Activated CD4-positive, alpha-beta T cell treated with anti-CD3 and anti-CD28 coated beads, Interleukin-2, amount 50 U/mL, for 16 hours (primary cell): ENCODE results near the gene SDCBP2.

ENCODE experiments used
- DNase-seq: peaks from one replicate; pipeline ENCODE4 v3.0.0-alpha.2; 2020

Gene SDCBP2, protein sequence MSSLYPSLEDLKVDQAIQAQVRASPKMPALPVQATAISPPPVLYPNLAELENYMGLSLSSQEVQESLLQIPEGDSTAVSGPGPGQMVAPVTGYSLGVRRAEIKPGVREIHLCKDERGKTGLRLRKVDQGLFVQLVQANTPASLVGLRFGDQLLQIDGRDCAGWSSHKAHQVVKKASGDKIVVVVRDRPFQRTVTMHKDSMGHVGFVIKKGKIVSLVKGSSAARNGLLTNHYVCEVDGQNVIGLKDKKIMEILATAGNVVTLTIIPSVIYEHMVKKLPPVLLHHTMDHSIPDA

DNA sequence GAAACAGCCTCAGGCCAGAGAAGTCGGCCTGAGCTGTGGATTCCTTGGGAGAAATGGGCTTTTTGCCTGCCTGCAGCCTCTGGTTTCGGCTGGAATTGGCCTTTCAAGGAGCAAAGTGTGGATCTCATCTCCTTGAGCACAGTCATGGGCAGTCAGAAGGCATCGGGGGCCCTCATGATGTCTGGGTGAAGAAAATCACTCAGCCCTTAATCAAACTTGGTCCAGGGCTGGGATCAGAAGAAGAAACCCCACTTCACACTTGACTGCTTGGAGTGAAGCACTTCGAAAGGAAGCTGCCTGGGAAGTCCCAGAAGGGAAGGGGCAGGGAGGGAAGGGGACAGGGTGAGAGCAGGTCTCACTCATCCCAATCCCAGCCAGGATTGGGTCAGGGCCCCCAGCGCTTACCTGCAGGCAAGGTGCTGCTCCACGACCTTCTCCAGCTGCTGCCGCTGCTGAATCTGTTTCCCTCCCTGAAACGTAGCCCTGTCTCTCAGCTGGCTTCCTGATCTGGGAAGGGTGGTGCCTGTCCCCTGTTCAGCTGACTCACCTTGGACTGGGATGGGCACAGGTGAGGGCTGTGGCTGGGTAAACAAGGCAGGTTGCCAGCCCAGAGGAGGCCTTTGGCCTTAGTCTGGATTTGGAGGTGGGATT is at the start of gene SDCBP2:
SDCBP2 (minus strand) TSS at position 460 of the 651 bp plus-strand sequence. CDS start 8,723 bp downstream, outside the sequence.
- no peak for DNase-seq

DNA sequence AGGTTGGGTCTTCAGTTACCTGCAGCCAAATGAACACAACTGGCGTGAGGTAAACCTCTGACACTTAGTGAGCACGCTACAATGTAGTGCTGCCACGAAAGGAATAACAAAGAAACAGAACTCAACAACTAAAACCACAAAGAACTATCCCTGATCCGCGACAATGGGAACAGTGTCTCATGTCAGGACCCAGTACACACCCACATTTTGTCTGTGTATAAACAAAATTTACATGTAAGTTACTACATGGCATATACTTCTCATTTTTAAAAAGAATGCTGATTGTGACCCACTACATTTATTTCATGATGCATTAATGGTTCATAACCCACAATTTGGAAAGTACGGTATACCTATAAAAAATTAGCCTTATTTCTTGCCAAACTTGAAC is 49.8 kb upstream of the SDCBP2 start:
- DNase-seq, result no peak

DNA sequence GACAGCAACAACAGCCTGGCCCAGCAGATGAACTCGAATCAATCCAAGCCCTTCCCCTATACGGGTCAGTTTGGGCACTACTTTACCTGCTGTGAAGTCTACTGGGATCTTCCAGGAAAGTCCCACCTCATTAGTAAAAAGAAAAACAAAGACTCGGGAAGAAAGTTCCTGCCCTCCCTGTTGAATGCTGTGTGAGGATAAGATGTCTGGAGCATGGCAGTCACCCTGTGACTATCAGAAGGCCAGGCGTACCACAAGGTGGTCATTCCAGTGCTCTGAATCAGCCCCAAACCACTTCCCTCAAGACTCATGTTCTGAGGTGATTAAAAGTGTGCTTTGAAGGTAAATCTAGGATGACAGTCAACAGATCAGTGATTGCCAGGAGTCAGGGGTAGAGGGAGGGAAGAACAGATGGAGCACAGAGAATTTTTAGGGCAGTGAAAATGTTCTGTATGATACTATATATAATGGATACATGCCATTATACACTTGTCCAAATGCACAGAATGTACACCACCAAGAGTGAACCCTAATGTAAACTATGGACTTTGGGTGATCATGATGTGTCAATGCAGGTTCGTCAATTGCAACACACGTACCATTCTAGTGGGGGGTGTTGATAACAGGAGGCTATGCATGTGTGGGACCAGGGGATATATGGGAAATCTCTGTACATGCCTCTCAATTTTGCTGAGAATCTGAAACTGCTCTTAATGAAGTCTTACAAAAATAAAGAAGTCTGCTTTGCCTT is 49.2 kb upstream of the SDCBP2 start:
- DNase-seq, result peak; percentile 62

DNA sequence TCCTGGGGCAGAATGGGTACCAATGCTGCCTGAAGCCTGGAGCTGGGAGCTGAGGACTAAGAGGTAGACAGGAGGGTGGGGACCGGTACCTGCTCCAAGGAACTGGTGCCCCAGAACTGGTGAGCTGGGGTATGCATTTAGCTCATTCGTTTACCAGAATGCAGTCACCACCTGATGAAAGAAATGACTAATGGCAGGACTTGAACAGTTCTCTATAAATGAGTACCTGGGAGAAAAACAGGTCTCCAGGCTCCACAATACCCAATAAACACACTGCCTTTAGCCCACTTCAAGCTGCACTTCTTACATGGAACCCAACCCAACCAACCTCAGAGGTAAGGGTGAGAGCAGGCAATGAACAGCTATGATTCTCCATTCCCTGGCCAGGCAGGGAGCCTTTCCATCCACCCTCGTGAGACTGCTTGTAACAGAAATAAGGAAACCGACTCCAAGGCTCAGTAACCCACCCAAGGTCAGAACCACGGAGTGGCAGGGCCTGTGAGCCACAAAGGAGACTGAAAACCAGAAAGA is 48.5 kb upstream of the SDCBP2 start:
- peak; percentile 83 for DNase-seq

DNA sequence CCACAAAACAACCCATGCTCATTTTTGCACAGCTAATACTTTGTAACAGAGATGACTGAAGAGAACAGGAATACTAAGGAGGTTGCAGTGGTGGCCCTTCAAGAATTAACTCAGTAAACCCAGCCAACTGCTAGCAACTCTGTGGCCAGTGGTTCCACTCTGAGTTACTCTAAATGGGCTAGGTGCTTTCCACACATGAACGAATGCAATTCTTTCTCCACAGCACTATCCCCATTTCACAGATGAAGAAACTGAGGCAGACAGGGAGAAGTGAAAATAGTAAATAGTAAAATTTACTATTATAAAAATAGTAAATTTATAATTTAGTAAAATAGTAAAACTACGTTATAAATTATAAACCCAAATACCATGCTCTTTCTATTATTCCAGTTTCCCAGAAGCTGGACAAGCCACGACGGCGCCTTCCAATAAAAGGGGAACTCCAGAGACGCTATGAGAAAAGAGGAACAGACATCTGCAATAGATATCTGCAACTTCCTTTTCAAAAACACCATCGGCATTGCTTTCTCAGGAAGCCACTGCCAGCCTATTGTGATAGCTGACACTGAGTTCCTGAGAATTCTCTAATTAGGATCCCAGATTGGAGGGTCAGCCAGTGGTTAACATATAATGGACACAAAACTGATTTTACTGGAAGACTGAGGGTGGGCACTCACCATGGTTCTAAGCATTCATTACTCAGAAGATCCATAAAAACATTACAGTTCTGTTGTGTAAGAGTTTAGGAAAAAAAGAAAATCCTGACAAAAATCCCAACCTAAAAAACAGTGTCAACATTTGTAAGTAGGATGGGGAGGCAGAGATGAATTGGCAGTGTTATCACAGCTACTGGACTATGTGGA is 47.7 kb upstream of the SDCBP2 start:
- DNase-seq, result no peak

DNA sequence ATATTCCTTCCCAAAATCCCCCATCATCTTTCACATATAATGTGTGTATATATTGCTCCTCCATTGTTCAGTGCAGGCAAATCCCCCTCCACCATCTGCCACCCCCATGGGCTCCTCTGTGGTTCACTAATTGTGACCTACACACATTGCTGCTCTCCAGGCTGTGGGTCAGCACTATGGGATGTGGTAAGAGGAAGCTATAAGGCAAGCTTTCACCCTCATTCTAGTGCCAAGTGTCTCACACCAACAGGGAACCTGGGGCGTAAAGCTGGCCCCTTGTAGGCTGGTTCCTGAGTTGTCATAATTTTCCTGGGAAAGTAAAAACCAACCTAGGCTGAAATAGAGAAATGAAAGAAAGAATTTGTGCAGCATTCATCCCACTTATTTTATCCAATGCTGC is 47.1 kb upstream of the SDCBP2 start:
- DNase-seq, result no peak

DNA sequence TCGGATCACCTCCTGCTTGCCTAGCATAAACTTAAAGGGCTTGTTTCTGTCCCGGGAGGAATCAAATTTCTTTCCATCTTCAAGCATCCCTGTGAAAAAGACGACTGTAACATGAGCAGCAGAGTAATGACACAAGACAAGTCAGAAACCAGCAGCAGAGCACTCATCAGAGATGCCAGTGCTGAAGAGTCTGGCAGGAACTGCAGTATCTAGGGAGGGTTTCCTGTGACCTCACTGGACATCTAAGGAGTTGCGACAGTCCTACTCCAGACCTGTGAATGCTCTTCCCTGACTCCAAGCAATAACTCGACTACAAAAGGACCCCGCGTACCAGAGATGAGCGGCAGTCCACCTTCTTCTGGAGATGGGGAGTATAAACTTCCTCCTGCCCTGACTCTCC is 46.6 kb upstream of the SDCBP2 start:
- no peak for DNase-seq

DNA sequence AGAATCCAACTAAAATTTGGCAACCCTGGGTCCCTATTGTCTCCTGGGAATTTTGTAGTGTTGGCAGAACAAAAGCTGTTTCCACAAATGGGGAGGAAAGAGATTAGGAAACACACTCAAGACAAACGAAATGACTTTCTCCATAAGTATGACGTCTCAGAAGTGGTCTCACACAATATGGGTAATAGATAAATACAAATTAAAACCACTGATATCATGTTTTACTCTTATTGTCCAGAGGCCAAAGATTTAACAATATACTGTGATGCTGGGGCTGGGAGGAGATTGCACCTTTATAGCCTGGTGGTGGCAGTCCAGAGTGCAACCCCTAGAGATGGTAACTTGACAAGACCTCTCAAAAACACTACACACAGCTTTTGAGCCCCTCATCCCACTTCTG is 45.3 kb upstream of the SDCBP2 start:
- DNase-seq, result no peak

DNA sequence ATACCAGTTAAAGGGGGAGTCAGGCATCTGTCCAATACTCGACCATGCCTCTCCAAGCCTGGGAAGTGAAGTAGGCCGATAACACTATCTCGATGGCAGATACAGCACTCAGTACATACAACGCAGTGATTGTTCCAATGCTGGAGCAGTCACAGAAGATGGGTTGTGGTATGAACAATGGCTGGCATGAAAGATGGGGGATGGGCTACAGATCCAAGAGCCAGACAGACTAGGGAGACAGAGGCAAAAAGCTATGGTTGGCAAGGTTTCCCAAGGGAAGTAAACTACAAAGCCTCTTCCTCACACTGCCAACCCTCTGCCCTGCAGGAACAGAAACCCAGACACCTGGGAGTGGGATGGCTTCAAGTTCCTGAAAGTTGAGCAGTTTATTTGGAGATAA is 44.7 kb upstream of the SDCBP2 start:
- DNase-seq, result no peak

DNA sequence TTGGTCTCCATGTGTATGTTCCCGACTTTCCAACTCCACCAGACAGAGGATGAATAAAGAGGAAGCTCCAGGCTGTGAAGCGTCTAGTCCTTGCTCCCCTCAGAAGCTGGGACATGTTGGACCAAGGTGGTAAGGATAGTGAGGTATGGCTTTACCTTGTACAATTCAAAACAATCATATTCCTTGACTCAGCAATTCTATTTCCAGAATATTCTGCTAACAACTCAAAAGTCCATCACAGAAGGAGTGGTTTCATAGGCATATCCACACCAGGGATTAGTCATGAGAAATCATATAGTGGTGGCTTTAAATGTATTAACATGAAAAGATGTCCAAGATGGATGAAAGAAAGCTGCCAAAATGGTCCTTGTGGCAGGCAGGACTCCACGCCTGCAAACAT is 44.1 kb upstream of the SDCBP2 start:
- DNase-seq, result no peak

DNA sequence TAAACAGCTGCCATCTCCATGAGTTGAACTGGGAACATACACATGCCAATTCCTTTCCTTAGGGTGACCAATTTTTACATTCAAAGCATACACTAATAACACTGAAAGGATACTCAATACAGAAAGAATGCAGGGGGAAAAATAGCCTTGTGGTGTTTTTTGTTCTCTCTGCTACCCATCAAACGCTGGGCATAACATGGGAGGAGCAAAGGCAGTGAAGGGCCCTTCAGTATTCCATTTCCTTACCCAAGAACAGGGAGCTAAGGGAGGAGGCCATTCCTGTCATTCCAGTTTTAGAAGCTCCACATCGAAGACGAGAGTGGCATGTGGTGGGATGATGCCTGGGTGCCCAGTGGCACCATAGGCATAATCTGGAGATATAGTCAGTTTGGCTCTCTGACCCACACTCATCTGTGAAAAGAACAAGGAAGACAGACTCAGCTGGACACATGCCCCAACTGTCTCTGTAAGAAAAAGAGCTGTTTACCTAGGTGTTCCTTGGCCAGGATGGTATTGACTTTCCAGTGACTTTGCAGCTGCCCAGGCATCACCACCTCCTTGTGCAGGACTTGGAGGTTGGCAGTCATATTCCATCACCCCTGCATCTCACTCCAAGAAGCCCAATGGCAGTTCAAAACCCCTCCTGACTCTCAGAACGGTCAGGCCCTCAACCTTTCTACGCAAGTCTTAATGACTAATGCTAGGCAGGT is 43.0 kb upstream of the SDCBP2 start:
- DNase-seq, result no peak

DNA sequence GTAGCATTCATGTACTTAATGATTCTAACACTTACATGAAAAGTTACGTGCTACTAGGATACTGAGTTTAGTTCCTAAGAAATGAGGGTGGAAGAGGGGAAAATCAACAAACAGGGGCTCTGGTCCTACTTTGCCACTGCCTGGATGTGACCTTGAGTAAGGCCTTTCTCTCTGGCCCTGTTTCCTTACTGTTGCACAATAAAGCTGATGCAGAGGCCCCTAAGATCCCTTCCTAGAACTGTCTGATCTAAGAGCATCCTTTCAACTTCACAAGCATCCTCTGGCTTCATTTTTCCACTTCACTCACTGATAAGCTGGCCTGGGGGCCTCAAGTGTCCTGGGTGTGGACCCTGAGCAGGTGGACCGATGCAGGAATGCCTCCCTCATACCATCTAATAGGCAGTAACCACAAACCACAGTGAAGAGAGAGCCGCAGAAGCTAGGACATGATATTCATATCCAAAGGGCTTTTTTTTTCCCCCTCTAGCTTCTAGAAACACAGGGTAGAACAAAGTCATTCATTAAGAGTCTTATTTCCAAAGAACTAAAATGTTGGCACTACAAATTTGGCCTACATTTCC is 42.4 kb upstream of the SDCBP2 start:
- no peak for DNase-seq

DNA sequence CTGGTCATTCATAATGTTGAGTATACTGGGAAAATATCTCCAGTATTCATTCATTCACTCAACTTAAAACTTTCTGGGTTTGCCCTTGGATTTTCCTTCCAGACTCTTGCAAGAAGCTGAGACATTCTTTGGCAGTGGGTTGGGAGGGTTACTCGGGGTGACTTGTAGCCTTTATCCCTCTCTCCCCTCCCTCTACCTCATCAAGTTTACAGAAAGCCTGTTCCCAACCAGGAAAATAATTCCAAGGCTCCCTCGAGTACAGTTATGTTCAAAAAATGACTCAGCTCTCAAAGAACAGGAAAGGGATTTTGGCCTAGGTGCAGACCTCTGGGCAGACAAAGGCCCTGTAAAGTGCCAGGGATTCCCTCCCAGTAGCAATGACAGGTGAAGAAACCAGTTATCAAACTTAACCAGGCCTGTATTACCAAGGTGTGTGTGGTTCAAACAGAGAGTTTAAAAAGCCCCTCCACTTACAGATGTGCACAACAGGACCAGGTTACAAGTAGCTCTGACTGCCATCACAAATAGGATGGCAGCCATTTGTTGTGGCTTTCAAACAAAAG is 41.7 kb upstream of the SDCBP2 start:
- DNase-seq, result no peak

DNA sequence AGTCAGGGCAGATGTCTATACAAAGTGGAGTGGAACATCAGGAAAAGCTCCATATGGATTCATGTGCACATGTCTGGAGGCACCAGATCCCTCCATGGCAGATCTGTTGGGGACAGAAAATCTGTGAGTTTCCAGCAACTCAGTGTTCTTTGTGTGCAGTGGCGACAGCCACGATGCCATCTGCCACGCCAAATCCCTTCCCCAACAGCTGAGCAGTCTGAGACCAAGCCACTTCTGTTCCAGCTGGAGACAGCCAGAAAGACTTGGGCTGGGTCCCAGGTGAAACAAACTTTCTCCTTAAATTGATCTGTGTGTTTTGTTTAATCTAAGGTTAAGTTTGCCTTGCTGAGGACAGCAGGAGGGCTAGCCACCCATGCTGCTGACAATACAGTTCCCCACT is 41.0 kb upstream of the SDCBP2 start:
- DNase-seq, result no peak

DNA sequence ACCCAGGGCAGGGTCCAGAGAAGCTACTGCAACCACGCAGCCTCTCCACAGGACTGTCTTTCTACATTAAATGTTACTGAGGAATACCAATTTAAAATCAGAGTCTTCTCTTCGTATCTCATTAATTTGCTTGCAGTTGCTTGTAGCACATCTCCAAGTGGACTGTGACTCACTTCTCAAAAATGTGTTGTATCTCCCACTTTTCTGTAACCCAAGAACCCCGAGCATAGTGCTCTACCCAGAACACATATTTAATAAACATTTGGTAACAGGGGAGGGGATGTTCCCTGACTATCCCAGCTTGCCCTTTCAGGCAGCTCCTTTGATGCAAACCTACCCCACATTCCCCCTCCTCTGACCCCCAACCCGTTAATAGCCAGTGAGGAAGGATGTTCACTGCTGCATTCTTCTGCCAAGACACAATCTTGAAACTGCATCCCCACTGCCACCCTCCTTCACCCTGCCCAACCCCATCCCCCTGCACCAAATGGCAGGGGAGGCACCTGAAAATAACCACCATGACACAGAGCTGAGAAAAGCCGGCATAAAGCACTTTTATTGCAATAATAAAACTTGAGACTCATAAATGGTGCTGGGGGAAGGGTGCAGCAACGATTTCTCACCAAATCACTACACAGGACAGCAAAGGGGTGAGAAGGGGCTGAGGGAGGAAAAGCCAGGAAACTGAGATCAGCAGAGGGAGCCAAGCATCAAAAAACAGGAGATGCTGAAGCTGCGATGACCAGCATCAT is 39.7 kb upstream of the SDCBP2 start:
- no peak for DNase-seq

DNA sequence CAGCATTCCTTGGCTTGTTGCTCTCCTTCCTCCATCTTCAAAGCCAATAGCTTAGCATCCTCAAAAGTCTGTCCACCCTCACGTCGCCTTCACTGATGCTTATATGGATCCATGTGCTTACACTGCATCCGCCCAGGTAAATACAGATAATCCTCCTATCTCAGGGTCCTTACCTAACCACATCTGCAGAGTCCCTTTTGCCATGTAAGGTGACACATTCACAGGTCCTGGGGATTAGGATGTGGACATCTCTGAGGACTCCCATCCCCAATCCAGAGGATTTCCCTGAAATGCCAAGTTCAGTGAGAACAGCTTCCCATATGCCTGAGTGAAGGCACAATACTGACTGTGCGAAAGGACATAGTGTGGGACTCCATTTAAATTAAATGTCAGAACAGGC is 38.5 kb upstream of the SDCBP2 start:
- DNase-seq, result no peak

DNA sequence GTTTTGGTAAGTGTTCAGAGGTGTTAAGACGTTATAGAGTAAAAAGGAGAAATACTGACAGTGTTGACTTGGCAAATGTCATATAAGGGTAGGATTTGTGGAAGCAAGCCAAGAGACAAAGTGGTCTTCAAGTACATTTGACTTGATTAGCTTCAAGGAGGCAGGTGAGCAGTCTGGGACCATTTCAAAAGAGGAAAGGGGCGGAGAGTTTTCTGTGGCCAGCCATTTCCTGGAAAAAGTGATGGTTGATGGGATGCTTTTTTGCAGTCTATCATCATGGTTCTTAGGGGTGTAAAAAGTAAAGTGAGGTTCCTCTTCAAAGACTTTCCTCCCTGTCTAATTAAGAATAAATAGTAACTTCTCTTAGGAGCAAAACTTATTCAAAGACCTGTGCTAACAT is 35.2 kb upstream of the SDCBP2 start:
- peak; percentile 56 for DNase-seq

DNA sequence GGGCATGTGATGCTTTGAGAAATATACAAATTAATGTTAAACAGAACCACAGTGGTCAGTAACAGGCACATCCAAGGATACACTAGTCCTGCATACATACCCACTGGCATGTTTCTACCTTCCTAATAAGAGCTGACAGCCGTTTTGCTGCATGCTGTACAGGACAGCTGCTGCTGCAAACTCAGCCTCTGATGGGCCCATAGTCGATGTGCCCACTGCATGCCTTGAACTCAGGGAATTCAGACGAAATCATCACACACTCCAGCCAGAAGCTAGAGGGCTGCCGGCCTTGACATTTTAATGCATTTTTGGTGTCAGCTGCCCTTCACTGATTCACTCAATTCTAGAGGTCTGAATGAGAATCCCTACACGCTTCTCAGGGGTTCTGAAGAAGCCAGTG is 34.6 kb upstream of the SDCBP2 start:
- DNase-seq, result no peak

DNA sequence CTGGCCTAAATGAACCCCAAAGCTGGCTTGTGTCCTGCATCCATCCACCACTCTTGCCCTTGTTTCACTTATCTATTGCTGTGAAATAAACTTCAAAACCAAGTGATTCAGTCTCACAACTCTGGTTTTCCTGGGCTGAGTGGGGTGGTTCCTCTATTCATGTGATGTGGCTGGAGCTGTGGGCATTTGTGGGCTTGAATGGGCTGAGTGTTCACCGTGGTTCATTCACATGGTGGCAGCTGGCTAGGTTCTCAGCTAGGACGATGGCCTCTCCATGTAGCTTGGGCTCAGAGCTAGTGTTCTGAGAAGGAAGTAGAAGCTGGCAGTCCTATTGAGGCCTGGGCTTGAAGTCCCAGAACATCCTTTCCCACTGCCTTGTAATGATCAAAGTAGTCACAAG is 33.5 kb upstream of the SDCBP2 start:
- DNase-seq, result no peak

DNA sequence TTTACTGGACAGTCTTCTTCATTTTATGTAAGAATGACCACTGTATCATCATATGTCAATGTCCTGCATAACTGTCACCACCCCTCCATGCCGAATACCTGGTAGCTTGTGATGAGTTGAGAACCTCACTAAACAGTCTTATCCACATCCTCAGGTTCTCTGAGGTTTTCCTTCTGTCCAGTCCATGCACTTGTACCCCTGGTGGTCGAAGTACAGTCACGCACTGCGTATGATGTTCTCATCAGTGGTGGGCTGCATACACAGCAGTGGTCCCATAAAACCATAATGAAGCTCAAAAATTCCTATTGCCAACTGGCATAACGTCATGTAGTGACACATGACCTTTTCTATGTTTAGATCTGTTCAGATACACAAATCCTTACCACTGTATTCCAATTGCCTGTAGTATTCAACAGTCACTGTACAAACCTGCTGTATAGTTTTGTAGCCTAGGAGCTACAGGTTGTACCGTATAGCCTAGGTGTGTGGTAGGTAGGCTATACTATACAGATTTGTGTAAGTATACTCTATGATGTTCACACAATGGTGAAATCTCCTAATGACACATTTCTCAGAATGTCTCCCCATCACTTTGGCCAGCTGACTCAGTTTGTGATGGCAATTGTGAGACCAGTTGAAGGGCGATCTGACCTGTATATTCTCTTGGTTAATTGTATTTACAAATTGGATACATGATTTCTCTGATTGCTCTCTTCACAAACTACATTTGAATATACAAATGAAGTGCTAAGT is 31.3 kb upstream of the SDCBP2 start:
- peak; percentile 47 for DNase-seq
